Epithelial cell of proximal tubule (primary cell): ENCODE measurements around the gene HAAO. TPM values are rescaled to one million over a fixed set of nuclear protein-coding genes. Genes with fewer than 3 reads are reported as not detected.

Experiments used
- DNase-seq: peaks from one replicate; pipeline ENCODE4 v3.0.0-alpha.2; 2011; ENCODE audit warnings: low read depth
- H3K4me3 ChIP-seq: 2 replicates; pipeline ENCODE4 v1.5.1; 2011; ENCODE audit warnings: low read depth, mild to moderate bottlenecking, low read length
- total RNA-seq: library from RNA; depleted of rRNA; stranded (reverse); fragments of >200 nt; gene quantifications from 2 replicates; pipeline ENCODE4 v1.2.3, GENCODE V29; 2015
- TF ChIP-seq, protein P1 (sequence below): conservative IDR thresholded peaks from 2 replicates; pipeline ENCODE4 v1.5.1; 2012; ENCODE audit warnings: low read depth, mild to moderate bottlenecking, low read length

HAAO gene
- total RNA-seq, 1 donor from 2014 or later: 6.1 TPM

DNA sequence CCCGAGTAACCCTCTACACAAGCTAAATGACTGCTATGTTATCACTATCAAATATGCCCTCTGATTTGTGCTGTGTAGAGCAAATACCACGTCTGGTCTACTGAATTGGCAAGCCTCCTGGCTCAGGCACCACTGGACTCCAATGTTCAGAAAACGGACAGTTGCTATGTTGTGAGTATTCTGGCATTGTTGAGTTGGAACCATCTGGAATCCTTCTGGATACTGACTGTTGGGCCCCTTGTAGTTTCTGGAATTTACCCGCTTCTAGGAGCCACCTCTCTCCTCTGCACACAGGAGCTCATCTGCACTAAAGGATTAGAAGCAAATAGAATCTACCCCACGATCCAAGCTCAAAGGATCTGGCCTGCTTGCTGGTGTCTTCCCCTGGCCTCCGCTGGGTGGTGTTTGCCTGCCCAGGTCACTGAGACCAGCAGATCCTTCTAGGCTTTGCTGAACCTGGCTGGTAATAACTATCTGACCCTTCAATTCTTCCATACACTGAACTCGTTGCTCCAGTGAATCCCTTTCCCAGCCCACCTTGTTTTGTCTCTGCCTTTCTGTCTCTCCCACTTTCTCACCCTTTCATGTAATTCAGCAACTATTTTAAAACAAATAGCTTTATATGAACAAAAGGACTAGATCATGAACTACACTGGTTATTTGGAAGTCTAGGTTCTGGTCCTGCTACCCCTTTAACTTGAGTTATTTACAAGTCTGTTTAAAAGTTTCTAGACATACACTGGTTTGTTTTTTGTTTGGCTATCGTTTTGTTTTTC lies 2.1 kb upstream of the HAAO start:
- no peak overlapping the region for H3K4me3 ChIP-seq
- no peak for DNase-seq
- TF ChIP-seq, protein P1, sequence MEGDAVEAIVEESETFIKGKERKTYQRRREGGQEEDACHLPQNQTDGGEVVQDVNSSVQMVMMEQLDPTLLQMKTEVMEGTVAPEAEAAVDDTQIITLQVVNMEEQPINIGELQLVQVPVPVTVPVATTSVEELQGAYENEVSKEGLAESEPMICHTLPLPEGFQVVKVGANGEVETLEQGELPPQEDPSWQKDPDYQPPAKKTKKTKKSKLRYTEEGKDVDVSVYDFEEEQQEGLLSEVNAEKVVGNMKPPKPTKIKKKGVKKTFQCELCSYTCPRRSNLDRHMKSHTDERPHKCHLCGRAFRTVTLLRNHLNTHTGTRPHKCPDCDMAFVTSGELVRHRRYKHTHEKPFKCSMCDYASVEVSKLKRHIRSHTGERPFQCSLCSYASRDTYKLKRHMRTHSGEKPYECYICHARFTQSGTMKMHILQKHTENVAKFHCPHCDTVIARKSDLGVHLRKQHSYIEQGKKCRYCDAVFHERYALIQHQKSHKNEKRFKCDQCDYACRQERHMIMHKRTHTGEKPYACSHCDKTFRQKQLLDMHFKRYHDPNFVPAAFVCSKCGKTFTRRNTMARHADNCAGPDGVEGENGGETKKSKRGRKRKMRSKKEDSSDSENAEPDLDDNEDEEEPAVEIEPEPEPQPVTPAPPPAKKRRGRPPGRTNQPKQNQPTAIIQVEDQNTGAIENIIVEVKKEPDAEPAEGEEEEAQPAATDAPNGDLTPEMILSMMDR: peak; percentile 59

DNA sequence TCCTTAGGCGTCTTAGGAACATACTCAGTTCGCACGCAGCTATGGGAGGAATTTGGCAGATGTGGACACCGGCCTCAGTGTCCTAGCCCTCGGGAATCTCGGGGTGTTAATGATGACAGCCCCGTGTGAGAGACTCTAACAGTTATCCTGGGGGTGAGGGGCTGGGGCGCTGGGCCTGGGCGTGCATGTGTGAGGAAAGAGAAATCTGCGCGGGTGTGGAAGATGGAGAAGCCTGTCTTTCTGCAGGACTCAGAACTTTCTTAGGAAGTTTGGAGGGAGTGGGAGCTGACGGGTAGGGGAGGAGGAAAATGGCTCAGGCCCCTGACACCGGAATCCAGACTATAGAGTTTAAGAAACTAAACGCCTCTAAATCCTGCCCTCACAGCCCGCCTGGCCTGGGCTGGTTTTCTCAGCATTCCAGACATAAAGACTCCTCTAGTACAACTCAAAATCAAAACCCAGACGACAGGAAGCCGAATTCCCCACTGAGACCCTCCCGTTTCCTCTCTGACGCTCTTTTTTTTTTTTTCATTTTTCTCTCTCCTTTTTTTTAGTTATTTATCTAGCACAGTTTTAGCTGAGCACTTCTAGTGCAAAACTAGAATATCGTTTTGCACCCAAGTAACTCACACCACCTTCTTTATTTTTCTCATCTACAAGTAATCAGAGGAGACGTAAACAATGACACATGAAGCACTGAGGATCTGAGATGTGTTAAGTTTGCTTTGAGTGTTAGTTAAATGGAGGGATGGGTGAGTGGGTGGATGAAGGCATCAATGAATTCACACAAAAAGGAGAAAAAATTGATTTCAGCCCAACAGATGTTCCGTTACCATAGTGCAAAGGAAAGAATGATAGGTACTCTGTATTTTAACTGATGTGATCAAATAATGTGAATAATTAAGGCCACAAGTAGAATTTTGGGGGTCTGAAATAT lies 1.2 kb upstream of the HAAO start:
- no peak for DNase-seq
- TF ChIP-seq, protein P1: no peak
- H3K4me3 ChIP-seq: peak overlapping the region; percentile 60

DNA sequence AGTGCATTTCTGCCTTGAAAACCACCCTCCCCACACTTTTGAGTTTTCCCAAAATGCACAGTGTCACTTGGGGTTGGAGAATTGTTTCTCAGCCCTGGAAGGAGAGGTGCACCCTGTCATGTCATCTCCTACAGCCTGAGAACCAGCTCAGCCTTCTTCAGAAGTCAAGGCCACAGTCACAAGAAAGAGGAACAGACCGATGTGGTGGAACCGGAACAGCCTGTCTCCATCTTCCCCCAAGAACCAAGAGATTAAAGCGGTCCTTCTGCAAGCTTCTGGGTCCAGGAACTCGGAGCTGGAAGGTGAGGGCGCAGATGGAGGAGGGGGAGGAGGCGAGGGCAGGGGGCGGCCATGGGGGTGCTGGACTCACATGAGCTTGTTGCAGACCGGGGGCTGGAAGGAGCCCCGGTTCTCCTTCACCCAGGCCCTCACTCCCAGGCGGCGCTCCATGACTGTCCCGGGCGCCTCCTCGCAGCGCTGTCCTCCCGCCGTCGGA lies 248 bp downstream of the HAAO start:
- H3K4me3 ChIP-seq: peak overlapping the region; percentile 60
- TF ChIP-seq, protein P1: no peak
- no peak for DNase-seq

DNA sequence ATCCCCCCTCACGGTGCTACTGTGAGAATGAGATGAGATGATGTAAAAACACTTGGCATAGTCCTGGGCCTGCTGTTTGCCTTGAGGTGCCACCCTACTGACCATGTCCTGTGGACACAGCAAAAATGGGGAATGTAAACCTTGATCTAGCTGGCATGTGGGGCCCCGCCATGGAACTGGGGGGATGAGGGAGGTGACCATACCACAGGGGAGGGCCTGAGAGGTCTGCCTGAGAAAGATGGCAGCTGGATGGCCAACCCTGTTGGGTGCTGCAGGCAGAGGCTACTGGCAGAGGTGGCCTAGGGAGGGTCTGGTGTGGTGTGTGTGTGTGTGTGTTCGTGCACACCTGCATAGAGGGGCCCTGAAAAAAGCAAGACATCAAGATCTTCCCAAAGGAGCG lies 777 bp downstream of the HAAO start:
- peak overlapping the region; percentile 60 for H3K4me3 ChIP-seq
- DNase-seq: no peak
- TF ChIP-seq, protein P1: no peak

DNA sequence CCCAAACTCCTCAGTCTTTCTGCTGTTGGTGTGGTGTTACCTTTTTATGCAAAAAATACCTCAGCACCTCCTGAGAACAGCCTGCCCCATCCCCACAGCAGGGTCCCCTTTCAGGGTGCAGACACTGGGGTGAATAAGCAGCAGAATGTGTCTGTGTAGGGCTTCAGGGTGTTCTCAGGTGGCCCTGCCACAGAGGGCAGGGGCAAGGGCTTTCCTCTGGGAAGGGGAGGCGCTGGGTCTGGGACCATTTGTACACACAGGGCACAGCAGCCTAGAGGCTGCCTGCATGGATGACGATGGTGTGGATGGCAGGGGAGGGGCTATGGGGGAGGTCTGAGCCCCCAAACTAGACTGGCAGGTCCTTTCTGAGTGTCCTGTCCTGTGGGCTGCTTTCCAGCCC lies 2.6 kb downstream of the HAAO start:
- no peak for DNase-seq
- TF ChIP-seq, protein P1: no peak
- no peak overlapping the region for H3K4me3 ChIP-seq

DNA sequence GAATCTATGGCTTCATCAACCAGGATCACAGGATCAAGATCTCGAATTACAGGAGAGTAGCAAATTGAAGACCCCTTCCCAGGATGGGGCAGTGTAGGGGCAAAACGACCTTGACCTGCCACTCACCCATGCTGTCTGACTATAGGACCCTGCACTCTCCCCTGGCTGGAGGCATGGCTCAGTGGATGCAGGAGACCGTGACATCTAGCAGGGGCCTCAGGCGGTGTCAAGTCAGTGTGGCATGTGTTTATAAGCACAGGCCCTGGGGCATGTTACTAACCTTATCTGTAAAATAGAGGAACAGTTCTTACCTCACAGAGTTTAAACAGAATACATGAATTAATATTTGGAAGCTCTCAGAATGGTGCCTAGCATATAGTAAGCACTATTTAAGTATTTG lies 3.5 kb downstream of the HAAO start:
- TF ChIP-seq, protein P1: no peak
- no peak overlapping the region for H3K4me3 ChIP-seq
- no peak for DNase-seq
